Brain pericyte (primary cell): ENCODE measurements around the gene TWSG1.
A peak's percentile ranks its signal among the peaks of the same experiment; 100 is the strongest.
"Not testable (repeated sequence)": the region's sequence is repeated elsewhere in the genome, so short reads cannot be mapped to it uniquely, and the experiment has no call there.

Source experiments
- DNase-seq: peaks from one replicate; pipeline ENCODE4 v3.0.0-alpha.2; 2012; ENCODE audit warnings: low read depth, low spot score

Gene TWSG1

GRCh38 chr18:9387891-9388290, 53.3 kb downstream of the TWSG1 start:
- DNase-seq, result no peak

- no peak for DNase-seq
Observed at GRCh38 chr18:9389706-9390105, 55.1 kb downstream of the TWSG1 start.

- no peak for DNase-seq
Observed at GRCh38 chr18:9392726-9393125, 58.2 kb downstream of the TWSG1 start.

- DNase-seq, result no peak
Observed at GRCh38 chr18:9394046-9394445, 59.5 kb downstream of the TWSG1 start.

- DNase-seq, result no peak
Observed at GRCh38 chr18:9400197-9400596, 65.6 kb downstream of the TWSG1 start.

- no peak for DNase-seq
Observed at GRCh38 chr18:9401176-9401575, 66.6 kb downstream of the TWSG1 start.

GRCh38 chr18:9402358-9403007, 67.9 kb downstream of the TWSG1 start:
- not testable (repeated sequence) for DNase-seq

GRCh38 chr18:9403795-9404564, 69.4 kb downstream of the TWSG1 start:
- DNase-seq, result no peak

GRCh38 chr18:9404565-9405060, 70.0 kb downstream of the TWSG1 start:
- no peak for DNase-seq

- DNase-seq, result no peak
Observed at GRCh38 chr18:9405130-9405529, 70.6 kb downstream of the TWSG1 start.

- no peak for DNase-seq
Observed at GRCh38 chr18:9405977-9406376, 71.4 kb downstream of the TWSG1 start.

- DNase-seq, result no peak
Observed at GRCh38 chr18:9410515-9410914, 75.9 kb downstream of the TWSG1 start.

GRCh38 chr18:9413576-9413975, 79.0 kb downstream of the TWSG1 start:
- DNase-seq, result peak; percentile 27

GRCh38 chr18:9416563-9417072, 82.0 kb downstream of the TWSG1 start:
- no peak for DNase-seq

GRCh38 chr18:9417073-9417851, 82.7 kb downstream of the TWSG1 start:
- DNase-seq, result no peak

GRCh38 chr18:9418047-9418690, 83.6 kb downstream of the TWSG1 start:
- no peak for DNase-seq

- no peak for DNase-seq
Observed at GRCh38 chr18:9419956-9420631, 85.5 kb downstream of the TWSG1 start.

- DNase-seq, result no peak
Observed at GRCh38 chr18:9421096-9421900, 86.7 kb downstream of the TWSG1 start.

- DNase-seq, result no peak
Observed at GRCh38 chr18:9421901-9422327, 87.3 kb downstream of the TWSG1 start.
